HCT116 (cell line): ENCODE results near the gene FAM89B.

Source experiments
- CEBPB ChIP-seq: IDR thresholded peaks from 2 replicates; pipeline ENCODE4 v1.6.1; 2012; ENCODE audit warnings: low read depth
- EZH2 ChIP-seq: fragments of 200-600 bp; sonication (generic); IDR thresholded peaks from 2 replicates; pipeline ENCODE4 v1.6.1; 2017; ENCODE audit warnings: antibody characterized with exemption, mixed run types
- EZH2phosphoT487 ChIP-seq: fragments of 200-600 bp; IDR thresholded peaks from 2 replicates; pipeline ENCODE4 v1.6.1; 2018; ENCODE audit warnings: antibody characterized with exemption, borderline replicate concordance
- POLR2A ChIP-seq: IDR thresholded peaks from 2 replicates; pipeline ENCODE4 v1.7.0; 2011; ENCODE audit warnings: borderline replicate concordance; ENCODE audit not compliant: insufficient read depth, insufficient read length; ENCODE audit errors: extremely low read depth
- POLR2AphosphoS5 ChIP-seq: IDR thresholded peaks from 2 replicates; pipeline ENCODE4 v1.6.1; 2011; ENCODE audit warnings: mild to moderate bottlenecking, low read depth, low read length, moderate library complexity
- SIN3A ChIP-seq: IDR thresholded peaks from 2 replicates; pipeline ENCODE4 v1.6.1; 2012; ENCODE audit warnings: low read depth
- TF ChIP-seq, protein P1 (sequence below), 3 experiments: fragments of 200-600 bp in 1 of 3; sonication (generic) in 1 of 3; IDR thresholded peaks in 2 of 3; conservative IDR thresholded peaks in 1 of 3; 2 replicates each; pipeline ENCODE4 v1.5.1; 2012 to 2017; ENCODE audit warnings: low read depth in 2 of 3, low read length in 2 of 3, antibody characterized with exemption in 1 of 3, borderline replicate concordance in 1 of 3, control low read depth in 1 of 3, mild to moderate bottlenecking in 1 of 3, mixed read lengths in 1 of 3, mixed run types in 1 of 3, moderate library complexity in 1 of 3; ENCODE audit not compliant: insufficient read depth in 1 of 3

DNA sequence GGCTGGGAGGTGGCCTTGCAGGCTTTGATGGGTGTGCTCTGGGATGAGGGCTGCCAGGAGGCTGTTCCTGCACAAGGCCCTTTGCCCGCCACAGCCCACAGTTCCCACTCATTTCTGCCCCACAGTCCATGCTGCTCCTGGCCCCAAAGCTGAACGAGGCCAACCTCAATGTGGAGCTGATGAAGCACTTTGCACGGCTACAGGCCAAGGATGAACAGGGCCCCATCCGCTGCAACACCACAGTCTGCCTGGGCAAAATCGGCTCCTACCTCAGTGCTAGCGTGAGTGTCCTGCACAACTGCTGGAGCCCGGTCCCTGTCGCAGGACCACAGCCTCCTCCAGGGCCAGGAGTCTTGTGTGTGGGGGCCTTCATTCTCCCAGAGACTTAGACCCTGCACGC, 37.2 kb upstream of the FAM89B start:
- TF ChIP-seq, protein P1, sequence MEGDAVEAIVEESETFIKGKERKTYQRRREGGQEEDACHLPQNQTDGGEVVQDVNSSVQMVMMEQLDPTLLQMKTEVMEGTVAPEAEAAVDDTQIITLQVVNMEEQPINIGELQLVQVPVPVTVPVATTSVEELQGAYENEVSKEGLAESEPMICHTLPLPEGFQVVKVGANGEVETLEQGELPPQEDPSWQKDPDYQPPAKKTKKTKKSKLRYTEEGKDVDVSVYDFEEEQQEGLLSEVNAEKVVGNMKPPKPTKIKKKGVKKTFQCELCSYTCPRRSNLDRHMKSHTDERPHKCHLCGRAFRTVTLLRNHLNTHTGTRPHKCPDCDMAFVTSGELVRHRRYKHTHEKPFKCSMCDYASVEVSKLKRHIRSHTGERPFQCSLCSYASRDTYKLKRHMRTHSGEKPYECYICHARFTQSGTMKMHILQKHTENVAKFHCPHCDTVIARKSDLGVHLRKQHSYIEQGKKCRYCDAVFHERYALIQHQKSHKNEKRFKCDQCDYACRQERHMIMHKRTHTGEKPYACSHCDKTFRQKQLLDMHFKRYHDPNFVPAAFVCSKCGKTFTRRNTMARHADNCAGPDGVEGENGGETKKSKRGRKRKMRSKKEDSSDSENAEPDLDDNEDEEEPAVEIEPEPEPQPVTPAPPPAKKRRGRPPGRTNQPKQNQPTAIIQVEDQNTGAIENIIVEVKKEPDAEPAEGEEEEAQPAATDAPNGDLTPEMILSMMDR (IDR thresholded peaks at IDR 0.05 in 2 of 3, conservative IDR thresholded peaks at IDR 0.05 in 1 of 3; ENCODE audit: borderline replicate concordance in 1 of 3, insufficient read depth in 1 of 3, low read depth in 2 of 3, low read length in 2 of 3), result no peak
- TF ChIP-seq POLR2AphosphoS5 (no peak), SIN3A (no peak), CEBPB (no peak), EZH2phosphoT487 (no peak), EZH2 (no peak), POLR2A (no peak)
